CD4-positive, alpha-beta T cell treated with Interleukin-15 for 1 hour (primary cell): ENCODE data around the gene SLC6A5.

Experiments used
- DNase-seq: peaks from one replicate; pipeline ENCODE4 v3.0.0-alpha.2; 2020

SLC6A5 gene

DNA sequence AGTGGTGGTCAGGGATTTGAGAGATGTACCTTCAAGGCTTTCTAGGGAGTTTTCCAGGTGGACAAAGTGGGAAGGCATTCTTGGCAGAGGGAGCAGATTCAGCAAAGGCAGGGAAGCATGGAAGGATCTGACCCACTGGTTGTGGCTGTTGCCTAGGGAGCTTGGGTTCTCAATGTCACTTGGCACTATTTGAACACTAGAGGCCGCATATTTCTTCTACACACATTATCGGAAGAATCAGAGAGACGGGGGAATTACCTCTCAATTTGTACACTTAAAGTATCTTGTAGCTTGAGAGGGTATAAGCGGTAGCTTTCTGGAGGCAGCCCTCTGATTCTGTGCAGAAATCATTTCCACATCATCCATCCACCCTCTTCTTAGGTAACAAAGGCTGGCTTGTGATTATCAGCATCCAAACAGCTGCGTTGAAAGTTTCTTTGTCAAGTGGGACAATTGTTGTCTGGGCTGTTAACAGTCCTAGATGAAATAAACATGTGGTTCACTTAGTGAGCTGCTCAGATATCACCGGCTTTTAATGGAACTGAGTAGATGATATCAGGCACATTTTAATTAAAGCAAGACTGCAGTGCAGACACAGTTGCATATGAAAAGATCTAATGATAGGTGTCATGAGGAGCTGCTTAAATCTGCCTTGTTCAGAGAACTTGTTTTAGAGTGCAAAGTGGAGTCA, 72.6 kb downstream of the SLC6A5 start:
- DNase-seq, result no peak

DNA sequence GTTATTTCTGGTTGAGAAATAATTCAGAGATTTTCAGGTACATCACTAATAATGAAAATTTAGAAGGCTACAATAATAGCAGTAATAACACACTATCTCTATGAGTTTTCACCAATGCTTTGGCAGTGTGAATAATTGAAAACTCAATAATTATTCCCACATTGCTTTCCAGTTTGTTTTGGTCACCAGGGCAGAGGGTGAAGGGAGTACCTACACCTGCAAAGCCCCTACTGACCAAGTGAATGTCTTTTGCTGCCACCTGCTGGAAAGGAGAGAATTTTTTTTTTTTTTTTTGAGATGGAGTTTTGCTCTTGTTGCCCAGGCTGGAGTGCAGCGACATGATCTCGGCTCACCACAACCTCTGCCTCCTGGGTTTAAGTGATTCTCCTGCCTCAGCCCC, 73.2 kb downstream of the SLC6A5 start:
- no peak for DNase-seq

DNA sequence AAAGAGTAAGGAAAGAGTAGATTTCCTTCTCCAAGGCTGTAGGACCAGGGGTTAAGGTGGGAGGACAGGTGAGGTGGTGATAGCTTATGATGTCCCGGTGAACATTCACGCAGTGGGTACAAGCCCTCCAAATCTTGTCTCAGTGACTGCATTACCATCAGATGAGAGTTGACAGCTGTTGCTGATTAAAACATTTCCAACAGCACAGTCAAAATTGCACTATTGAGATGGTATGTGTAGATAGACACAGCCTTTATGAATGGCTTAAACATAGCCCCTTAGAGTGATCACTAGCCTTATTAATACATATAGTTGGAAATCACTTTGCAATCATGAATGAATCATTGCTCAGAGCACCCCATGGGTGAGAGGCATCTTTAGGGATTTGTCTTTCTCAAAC, 77.2 kb downstream of the SLC6A5 start:
- DNase-seq, result no peak

DNA sequence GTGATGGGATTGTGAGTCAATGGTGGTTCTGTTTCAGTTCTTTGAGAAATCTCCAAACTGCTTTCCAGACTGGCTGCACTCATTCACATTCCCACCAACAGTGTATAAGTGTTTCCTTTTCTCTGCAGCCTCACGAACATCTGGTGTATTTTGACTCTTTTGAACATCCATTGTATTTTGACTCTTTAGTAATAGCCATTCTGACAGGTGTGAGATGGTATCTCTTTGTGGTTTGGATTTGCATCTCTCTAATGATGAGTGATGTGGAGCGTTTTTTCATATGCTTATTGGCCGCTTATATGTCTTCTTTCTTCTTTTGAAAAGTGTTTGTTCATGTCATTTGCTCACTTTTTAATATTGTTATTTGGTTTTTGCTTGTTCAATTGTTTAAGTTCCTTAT, 89.4 kb downstream of the SLC6A5 start:
- DNase-seq, result no peak

DNA sequence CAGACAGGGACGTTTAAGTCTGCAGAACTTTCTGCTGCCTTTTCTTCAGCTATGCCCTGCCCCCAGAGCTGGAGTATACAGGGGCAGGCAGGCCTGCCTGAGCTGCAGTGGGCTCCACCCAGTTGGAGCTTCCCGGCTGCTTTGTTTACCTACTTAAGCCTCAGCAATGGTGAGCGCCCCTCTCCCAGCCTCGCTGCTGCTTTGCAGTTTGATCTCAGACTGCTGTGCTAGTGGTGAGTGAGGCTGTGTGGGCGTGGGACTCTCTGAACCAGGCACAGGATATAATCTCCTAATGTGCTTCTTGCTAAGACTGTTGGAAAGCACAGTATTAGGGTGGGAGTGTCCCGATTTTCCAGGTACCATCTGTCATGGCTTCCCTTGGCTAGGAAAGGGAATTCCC, 108.5 kb downstream of the SLC6A5 start:
- no peak for DNase-seq
